ENCODE results near the gene MROH8.
"Not testable (repeated sequence)": the region's sequence is repeated elsewhere in the genome, so short reads cannot be mapped to it uniquely, and the experiment has no call there.

Gene MROH8

DNA sequence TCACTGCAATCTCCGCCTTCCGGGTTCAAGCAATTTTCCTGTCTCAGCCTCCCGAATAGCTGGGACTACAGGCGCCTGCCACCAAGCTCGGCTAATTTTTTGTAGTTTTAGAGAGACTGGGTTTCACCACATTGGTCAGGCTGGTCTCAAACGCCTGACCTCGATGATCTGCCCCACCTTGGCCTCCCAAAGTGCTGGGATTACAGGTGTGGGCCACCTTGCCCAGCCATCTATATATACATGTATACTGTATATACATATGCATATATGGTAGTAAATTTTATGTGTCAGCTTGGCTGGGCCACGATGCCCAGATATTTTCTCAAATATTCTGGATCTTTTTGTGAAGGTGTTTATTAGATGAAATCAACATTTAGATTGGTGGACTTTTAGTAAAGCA lies 102.3 kb downstream of the MROH8 start:
- DNase-seq: no peak

DNA sequence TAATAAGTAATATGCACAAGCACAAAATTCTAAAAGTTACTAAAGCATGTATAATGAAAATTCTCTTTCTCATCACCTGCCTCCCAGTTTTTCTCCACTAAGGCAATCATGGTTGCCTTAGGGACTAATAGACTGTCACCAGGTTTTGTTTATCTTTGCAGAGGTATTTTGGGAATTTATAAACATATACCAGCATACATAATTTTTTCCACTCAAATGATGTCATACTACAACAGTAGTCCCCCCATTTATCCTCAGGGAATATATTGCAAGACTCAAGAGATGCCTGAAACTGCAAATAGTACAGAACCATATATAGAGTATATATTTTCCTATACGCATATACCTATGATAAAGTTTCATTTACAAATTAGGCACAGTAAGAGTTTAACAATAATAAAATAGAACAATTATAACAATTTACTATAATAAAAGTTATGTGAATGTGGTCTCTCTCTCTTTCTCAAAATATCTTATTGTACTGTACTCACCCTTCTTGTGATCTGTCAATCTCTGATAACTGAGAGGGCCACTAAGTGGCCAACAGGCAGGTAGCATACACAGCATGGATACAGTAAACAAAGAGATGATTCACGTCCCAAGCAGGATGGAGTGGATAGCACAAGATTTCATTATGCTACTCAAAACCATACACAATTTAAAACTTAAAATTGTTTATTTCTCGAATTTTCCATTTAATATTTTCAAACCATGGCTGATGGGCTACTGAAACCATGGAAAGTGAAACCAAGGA lies 103.2 kb downstream of the MROH8 start:
- DNase-seq: no peak

GRCh38 chr20:37072293-37073196 lies 106.8 kb downstream of the MROH8 start:
- no peak for DNase-seq

DNA sequence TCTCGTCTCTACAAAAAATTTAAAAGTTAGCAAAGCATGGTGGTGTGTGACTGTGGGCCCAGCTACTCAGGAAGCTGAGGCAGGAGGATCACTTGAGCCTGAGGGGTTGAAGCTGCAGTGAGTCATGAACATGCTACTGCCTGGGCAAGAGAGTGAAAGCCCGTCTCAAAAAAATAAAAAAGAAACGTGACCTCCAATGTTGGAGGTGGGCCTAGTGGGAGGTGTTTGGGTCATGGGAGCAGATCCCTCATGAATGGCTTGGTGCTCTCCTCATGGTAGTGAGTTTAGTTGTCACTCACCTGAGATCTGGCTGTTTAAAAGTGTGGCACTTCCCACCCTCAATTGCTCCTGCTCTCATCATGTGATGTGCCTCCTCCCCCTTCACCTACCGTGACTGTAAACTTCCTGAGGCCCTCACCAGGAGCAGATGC lies 107.9 kb downstream of the MROH8 start:
- DNase-seq: no peak

DNA sequence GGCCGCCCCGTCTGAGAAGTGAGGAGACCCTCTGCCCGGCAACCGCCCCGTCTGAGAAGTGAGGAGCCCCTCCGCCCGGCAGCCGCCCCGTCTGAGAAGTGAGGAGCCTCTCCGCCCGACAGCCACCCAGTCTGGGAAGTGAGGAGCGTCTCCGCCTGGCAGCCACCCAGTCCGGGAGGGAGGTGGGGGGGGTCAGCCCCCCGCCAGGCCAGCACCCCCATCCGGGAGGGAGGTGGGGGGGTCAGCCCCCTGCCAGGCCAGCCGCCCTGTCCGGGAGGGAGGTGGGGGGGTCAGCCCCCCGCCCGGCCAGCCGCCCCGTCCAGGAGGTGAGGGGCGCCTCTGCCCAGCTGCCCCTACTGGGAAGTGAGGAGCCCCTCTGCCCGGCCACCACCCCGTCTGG lies 109.8 kb downstream of the MROH8 start:
- DNase-seq: not testable (repeated sequence)

DNA sequence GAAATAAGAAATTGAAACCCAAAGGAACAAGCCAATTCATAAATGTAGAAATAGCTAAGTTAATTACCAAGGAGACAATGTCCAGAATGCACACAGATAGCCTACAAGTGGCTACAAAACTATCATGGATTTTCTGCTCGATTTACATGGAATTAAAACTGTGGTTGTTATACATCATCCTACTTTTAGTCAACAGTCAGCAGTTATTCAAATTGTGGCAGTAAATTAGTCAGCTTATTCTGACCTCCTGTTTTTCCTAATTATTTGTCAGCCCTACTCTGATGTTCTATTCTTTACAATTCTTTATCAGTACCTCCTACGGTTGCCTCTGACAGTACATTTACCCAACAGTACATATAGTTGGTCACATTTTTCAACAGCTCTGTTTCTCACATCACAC lies 113.2 kb downstream of the MROH8 start:
- DNase-seq: no peak

- no peak for DNase-seq
These were observed 124.1 kb downstream of the MROH8 start for GRCh38 chr20:37055276-37055675.

DNA sequence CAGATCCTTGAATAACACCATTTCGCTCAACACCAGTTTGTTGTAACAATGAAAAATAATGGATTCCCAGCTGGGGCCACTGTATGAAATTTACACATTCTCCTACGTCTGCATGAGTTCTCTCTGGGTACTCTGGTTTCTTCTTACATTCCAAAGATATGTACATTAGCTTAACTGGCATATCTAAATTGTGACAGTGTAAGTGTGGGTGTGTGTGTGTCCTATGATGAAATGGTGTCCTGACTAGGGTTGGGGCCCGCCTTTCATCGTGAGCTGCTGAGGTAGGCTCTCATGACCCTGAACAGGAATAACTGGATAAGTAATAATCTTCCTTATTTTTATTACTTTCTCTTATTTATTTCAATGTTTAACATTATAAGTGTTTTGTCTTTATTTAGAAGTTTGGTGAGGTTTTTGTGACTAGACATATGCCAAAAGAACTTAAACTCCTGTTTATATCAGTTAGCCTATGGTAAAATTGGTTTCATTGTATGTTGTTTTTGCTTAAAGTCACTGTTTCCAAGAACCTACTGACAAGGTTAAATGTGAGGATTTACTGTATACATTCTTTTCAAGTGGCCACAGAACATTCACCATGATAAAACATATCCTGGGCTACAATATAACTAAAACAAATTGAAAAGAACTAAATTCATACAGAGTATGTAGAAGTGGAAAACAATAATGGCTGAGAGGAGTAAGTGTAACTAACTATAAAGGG lies 126.0 kb downstream of the MROH8 start:
- DNase-seq: no peak
